Measurements from ENCODE around the gene MRTFB.
"Not testable (repeated sequence)": the region's sequence is repeated elsewhere in the genome, so short reads cannot be mapped to it uniquely, and the experiment has no call there.

The MRTFB gene

DNA sequence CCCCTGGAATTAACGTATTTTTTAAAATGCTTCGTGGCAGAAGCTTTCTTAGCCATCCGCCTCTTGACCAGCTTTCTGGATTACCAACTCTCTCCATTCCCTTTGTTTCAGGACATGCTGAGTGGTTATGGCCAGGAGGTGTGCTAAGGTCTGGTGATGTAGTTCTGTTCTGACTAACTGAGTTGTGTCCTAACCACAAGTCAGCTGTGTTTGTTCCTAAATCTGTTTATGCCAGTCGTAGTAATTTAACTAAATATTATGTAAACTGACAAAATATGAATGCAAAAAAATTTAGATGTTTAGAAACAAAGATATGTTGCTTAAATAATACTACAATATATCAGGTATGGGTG lies 61.6 kb downstream of the MRTFB start:
- no peak for DNase-seq (ENCODE audit: low read depth)

DNA sequence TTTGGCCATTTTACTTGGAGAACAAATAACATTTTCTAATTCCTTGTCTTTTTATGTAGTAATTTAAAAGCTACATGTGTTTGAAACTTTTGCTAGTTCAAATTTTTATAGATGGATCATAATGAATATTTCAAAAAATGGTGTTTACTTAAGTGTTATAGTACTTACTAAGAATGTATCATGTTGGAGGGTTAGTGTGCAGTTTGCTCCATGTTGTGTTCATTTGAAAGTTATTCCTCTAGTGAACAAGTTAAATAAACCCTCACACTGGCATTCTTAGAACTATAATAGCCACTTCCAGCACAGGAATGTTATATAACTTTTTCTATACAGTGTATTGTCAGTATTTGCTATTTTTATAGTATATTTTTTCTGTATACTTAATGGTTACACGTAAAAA lies 62.8 kb downstream of the MRTFB start:
- no peak for DNase-seq (ENCODE audit: low read depth)

DNA sequence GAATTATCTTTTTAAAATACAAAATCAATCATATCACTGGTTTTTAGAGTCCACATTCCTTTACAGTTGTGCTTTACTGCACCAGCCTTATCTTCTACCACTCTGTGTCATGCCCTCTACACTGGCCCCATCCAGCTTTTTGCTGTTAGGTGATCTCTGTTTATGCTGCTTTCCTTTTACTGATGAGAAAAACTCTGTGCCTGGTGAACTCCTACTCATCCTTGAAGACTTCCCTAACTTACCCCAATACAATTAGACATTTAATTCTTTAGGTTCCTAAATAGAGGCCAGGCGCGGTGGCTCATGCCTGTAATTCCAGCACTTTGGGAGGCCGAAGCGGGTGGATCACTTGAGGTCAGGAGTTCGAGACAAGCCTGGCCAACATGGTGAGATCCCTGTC lies 64.6 kb downstream of the MRTFB start:
- no peak for DNase-seq (ENCODE audit: low read depth)

DNA sequence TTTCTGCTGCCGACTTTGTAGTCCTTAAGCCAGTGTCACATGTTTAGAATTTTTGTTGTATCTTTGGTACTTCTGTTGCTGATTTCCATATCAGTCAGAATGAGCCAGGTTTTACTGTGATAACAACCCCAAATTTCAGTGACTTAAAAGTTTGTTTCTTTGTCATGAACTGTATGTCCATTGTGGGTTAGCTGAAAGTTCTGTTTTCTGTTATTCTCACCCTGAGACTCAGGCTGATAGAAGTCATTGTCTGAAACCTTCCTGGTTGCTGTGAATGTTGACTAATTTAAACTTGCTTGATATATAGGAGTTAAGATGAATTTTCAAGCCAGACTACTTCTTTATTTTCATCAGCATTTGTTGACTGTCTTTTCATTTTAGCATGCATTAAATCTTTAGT lies 68.8 kb downstream of the MRTFB start:
- no peak for DNase-seq (ENCODE audit: low read depth)

DNA sequence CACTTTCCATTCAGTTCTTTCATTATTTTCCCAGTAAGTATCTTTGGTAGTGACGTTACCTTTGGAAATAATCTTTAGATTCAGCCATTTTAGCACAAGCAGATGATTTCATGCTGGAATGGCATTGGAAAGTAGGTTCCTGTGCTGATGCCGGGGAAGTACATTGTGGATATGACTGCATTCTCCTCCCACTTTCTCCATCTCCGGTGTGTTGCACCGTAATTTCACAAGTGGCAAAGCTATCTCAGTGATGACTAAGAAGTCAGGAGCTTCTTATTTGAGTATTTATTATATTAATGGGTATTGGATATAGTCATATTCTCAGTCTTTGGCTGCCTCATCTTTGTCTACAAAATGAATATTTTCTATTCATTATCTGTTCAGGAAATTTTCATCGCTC lies 69.8 kb downstream of the MRTFB start:
- DNase-seq (ENCODE audit: low read depth), result no peak

DNA sequence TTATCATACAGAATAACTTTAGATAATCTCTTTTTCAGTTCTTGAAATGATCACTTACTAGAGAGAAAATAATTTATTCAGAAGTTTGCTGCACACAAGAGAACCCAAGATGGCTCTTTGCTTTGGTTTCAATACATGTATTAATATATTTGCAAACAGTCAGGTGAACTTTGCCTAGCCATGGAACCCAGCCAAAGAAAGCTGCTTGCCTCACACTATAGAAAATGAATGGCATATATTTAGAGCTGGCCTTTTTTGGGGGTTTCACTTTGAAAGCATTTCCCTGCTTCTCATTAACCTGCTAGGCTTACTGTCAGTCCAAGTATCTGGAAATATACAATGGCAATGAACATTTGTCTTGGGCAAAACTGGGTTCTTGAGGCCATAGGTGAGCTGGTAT lies 75.3 kb downstream of the MRTFB start:
- no peak for DNase-seq (ENCODE audit: low read depth)

DNA sequence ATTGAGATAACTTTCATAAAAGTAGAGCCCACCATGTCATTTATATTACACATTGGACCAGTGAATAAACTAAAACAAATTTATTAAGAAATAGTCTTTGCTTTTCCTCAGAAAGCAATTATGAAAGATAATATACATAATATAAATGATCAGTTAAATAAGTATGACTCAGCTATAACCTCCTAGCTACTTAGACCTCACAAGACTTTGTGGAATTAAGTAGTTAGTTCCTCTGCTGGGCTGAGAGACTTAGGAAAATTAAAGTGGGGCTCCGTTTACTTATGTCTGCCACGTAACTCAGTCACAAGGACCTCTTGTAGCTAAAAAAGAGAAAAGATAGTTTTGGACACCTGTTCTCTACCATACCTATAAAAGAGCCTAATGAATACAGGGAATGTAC lies 76.9 kb downstream of the MRTFB start:
- DNase-seq (ENCODE audit: low read depth), result no peak

DNA sequence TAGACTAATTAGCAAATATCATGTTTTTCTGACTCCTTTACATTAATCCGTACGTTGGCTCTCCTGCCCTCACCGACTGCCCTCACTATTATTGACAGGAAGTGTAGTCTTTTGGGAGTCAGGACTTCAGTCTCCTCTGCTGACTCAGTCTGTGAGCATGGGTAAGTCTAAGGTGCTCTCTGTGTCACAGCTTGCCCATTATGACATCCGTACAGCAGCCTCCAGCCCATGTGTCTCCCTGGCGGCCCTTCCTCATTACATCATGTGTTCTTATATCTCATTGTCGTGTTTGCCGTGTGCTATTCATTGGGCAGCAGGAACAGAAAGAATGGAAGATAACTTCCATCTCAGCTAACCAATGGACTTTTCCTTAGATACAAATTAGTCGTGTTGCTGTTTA lies 77.5 kb downstream of the MRTFB start:
- no peak for DNase-seq (ENCODE audit: low read depth)

DNA sequence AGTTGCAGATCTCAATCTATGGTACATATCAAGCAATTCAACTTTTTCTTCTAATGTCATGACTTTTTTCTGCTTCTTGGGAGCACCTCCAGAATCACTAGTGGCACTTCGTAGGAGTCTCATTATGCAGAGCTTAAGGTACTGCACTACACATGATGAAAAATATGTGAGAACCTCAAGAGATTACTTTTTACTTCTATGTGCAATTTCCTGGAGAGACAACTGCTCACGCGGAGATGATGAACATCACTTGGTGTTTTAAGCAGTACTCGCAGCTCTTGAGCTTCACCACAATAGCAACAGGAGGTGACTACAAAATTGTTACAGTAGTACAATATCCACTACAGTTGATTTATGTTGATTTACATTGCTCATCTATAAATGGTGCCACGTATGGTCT lies 79.7 kb downstream of the MRTFB start:
- no peak for DNase-seq (ENCODE audit: low read depth)

DNA sequence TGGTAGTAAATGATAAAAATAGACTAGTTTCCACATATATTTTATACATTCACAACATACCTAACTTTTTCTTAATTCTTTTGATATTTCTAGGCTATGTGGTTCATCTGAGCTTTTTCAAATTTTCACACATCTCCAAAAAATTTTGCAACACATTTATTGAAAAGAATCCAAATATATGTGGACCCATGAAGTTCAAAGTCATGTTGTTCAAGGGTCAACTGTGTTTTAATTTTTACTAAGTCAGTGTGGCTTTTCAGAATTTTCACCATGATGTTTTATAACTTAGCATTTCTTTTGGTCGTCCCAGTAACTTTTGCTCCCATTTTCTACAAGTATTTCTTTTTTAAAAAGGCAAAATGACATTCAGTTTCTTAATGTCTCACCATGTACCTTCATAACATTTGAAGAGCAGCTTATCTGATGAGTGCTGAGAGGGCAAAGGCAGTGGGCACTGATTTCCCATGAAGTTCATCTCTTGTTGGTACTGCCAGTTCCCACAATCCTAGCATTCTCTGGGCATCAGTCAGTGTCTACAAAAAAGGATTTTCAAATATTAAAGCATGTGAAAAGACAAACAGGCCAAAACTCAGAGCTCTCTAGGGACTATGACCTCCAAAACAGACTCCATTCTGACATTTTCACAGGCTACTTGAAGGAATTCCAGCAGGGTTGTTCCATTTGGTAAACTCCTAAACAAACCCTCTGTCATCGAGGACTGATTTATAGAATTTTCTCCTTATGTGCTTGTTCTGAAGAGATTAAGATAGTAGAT lies 80.3 kb downstream of the MRTFB start:
- no peak for DNase-seq (ENCODE audit: low read depth)

DNA sequence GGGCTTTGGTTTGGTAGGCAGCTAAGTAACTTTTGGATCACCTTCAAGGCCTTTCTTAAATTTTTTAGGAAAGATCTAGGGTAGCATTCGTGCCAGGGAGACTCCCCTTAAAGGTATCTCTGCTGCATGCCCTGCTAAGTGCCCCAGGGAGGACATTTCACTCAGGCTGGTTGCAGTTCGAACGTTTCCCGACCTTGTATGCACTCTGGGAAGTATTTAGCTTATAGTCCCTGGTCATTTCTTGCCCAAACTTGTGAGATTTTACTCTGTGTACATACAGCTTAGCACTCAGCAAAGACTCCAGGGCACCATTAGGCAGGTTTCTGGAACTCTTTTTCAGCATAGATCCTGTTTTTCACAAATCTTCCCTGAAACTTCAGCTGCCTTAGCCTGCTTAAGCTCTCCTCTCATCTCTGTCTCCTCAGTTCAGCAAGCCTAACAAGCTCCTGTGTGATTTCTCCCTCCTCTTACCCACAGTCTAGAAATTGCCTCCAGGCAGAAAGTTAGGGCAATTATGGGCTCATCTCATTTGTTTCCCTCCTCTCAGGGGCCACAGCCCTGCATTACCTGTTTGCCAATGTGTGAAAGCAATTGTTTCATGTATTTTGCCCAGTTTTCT lies 84.6 kb downstream of the MRTFB start:
- DNase-seq (ENCODE audit: low read depth), result no peak

DNA sequence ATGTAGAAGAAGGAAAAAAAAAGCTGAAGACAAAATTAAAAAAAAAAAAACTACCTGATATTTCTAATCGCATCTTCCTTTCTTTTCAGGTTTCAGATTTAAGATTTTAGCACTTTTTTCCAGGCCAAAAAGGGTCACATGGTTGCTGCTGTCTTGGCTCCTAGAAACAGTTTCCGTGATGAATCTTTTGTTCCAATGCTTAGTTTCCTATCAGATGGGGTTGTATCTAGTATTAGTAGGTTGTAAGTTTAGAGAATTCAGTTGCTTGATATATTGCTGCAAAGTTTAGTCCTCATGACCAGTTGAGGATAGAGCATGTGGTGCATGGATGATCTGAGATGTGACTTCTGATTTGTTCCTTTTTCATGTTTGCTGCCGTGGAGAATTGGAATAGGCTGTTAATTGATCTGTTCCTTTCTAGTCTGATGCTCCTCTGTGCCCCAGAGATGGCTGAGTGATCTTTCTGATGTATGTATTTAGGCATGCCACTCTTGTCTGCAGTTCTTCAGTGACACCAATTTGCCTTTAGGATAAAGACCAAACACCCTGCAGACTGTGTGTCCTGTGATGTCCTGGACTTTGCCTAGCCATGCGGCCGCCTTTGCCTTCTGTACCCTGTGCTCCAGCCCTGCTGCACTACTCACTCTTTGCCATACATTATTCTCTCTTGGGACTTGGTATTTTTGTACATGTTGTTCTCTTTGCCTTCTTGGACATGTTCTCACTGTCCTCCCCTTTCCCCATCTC lies 94.0 kb downstream of the MRTFB start:
- DNase-seq (ENCODE audit: low read depth), result no peak

DNA sequence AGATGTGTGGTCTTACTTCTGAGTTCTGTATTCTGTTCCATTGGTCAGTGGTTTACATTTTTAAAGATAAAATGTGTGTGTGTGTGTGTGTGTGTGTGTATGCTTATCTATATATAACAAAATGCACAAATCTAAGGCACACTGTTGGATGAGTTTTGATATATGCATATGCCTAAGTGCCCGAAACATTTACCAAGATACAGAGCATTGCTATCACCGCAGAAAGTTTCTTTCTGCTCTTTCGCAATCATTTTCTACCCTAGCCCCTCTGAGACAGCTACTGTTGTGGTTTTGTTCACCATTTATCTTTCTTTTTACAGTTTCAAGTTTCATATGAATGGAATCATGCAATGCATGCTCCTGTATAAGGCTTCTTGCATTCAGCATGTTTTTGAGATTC lies 97.0 kb downstream of the MRTFB start:
- DNase-seq (ENCODE audit: low read depth), result no peak

DNA sequence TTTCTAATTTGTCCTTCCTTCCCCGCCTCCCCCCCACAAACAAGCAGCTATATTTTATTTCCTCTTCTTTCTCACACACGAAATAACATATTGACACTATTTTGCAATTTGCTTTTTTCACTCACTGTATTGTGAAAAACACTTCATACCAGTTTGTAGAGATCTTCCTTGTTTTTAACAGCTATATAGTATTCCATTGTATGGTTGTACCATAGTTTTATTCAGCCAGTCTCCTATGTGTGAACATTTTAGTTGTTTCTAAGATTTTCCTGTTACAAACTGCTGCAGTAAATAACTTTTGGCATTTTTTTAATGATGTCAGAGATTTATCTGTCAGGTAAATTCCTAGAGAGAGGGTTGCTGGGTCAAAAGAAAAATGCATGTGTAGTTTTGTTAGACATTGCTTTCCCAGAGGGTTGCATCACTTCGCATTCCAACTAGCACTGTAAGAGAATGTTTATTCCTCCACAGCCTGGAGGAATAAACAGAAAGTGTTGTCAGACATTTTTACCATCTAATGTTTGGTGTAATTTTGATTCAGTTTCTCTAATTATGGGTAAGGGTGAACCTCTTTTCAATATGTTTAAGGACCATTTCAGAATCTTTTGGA lies 101.2 kb downstream of the MRTFB start:
- no peak for DNase-seq (ENCODE audit: low read depth)

DNA sequence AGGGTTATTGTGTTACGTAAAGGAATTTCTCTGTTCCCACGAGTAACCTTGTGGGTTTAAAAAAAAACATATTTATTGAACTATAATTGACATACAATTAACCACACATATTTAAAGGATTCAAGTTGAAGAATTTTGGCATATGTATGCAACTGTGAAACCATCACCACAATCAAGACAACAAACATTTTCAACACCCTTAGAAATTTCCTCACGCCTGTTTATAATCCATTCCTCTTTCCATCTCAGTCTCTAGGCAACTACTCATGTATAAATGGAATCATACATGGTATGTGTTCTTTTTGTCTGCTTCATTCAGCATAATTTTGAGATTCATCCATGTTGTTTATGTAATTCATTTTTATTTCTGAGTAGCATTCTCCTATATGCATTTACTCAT lies 104.0 kb downstream of the MRTFB start:
- no peak for DNase-seq (ENCODE audit: low read depth)

DNA sequence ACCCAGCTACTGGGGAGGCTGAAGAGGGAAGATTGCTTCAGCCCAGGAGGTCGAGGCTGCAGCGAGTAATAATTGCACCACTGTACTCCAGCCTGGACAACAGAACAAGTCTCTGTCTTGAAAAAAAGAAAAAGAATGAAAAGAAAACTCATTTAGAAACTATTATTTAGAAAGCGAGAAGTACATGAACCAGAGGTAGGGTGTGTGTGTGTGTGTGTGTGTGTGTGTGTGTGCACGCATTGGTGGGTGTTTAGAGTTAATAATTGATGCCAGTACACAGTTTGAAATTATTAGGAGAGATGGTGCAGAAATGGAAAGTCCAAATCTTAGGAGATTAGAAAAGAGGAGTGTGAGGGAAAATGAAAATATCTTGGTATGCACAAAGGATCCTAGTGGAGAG lies 106.6 kb downstream of the MRTFB start:
- DNase-seq (ENCODE audit: low read depth), result no peak

DNA sequence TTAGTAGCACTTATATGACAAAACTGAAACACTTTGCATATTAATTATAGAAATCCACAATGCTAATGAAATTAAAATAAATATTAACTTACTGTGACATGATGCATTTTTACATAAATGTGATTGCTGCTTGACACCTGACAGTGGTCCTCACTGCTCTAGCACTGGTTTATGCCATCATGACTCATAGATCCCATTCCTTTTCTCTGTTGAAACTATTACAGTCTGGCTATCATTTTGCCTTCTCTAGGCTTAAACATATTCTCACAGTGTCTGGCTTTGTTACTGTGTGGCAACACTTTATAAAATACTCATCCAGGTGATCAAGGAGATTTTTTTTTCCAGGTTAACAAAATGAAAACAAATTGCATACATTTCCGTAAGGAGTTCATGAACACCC lies 108.0 kb downstream of the MRTFB start:
- DNase-seq (ENCODE audit: low read depth), result no peak

DNA sequence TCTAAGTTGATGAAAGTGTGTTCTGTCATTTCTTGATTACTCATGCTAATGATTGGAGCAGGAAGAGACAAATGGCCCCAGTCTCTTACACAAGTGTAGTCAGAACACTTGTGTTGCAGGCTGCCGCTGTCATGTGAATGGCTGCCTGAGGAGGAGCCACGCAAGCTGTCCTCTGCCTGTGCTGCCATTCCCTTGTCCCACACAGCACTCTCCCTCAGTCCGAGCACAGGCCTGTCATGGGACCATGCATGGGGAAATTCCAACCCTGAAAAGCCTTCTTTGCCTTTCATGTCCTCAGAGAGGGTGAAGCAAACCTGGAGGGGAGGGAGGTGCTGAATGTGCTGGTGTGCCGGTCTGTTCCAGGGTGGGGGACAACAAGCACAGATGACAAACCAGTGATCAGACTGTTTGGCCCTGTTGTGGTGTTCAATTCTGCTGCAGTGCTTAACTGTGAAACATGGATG lies 109.4 kb downstream of the MRTFB start:
- DNase-seq (ENCODE audit: low read depth), result no peak

DNA sequence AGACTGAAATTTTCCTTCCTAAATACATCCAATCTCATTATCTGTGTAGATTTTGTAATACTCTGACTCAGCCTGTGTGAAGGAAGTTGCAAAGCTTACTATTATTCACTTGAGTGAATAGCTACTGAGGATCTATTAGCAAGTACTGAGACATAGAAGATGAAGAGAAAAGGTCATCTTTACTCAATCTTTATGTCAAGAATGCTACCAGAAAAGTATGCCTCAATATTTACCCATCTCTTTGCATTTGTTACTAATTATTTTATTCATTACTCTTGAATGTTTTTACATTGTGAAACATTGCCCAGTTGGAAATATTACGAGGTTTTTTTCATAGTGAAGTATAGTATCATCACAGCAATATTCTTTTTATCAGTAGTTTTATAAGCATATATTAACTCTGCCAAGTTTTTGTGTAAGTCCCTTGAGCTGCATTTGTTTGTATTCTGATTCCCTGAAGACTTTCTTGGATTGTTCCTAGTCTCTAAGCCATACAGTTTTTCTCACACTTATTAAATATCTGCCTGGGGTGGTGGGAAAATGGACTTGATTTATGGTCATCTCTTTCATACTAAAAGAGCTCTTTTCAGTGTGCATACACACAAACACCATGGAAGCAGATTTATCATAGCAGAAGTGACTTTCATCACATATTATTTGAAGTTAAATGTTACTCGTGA lies 110.4 kb downstream of the MRTFB start:
- no peak for DNase-seq (ENCODE audit: low read depth)

DNA sequence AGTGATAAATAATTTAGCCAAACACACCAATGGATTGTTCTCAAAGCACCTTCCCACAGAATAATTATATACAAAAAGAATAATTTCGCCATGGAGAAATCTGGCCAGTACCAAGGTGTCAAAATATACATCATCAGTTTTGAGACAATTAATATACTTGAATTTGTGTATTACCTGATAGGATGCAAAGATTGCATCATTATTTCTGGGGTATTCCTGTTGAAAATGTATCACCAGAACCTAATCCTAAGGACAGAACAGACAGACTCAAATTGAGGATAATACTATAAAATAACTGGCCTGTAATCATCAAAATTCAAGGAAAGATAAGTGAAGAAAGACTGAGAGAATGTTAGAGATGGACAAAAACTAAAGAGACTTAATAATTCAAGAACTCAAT lies 111.9 kb downstream of the MRTFB start:
- no peak for DNase-seq (ENCODE audit: low read depth)

DNA sequence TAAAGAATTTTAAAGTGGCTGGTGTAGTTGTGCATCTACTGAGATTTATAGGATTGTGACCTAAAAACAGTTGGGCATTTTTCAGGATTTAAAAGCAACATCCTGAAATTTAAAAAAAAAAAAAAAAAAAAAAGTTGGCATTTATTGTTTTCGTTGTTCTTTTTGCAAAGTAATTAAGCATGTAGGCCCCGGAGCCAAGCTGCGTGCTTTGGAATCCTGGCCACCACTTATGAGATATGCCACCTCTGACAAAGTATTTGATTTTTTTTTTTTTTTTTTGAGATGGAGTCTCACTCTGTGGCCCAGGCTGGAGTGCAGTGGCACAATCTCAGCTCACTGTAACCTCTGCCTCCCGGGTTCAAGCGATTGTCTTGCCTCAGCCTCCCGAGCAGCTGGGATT lies 112.8 kb downstream of the MRTFB start:
- not testable (repeated sequence) for DNase-seq (ENCODE audit: low read depth)

All from stimulated activated CD8-positive, alpha-beta memory T cell treated with anti-CD3 and anti-CD28 coated beads, Interleukin-15, amount 100 ng/mL, for 1 hour (primary cell).